PFSK-1 (cell line): ENCODE results near the gene XRRA1.

Source experiments
- FOXP2 ChIP-seq: optimal IDR thresholded peaks from 2 replicates; pipeline ENCODE3; 2011; ENCODE audit warnings: borderline replicate concordance, control low read depth, inconsistent platforms; ENCODE audit not compliant: insufficient read depth; ENCODE audit errors: extremely low read length, extremely low read depth
- POLR2AphosphoS5 ChIP-seq: IDR thresholded peaks from 2 replicates; pipeline ENCODE4 v1.6.1; 2012; ENCODE audit warnings: low read depth, mild to moderate bottlenecking, control low read depth, low read length, moderate library complexity
- REST ChIP-seq, 2 experiments: IDR thresholded peaks; 2 replicates each; pipeline versions ENCODE4 v1.6.1 to v1.8.0; 2011 to 2012; ENCODE audit warnings: low read depth in 2 of 2, low read length in 2 of 2, control low read depth in 1 of 2, inconsistent platforms in 1 of 2, mild to moderate bottlenecking in 1 of 2, moderate library complexity in 1 of 2; ENCODE audit not compliant: insufficient read depth in 1 of 2
- SIN3A ChIP-seq: IDR thresholded peaks from 2 replicates; pipeline ENCODE4 v1.6.1; 2012; ENCODE audit warnings: mild to moderate bottlenecking, low read length, moderate library complexity, borderline replicate concordance; ENCODE audit not compliant: insufficient read depth
- TAF1 ChIP-seq: IDR thresholded peaks from 2 replicates; pipeline ENCODE4 v1.6.1; 2012; ENCODE audit warnings: low read length, control low read depth, borderline replicate concordance; ENCODE audit not compliant: insufficient read depth

The XRRA1 gene

GRCh38 chr11:74842967-74843366 is 105.9 kb downstream of the XRRA1 start:
- no peak for TF ChIP-seq POLR2AphosphoS5
- no peak for TF ChIP-seq REST (IDR thresholded peaks at IDR 0.05; ENCODE audit: insufficient read depth in 1 of 2, low read depth in 2 of 2, low read length in 2 of 2)
- no peak for TF ChIP-seq FOXP2
- TF ChIP-seq SIN3A, result no peak
- no peak for TF ChIP-seq TAF1

GRCh38 chr11:74840486-74840885 is 108.4 kb downstream of the XRRA1 start:
- no peak for TF ChIP-seq TAF1
- TF ChIP-seq POLR2AphosphoS5, result no peak
- TF ChIP-seq REST (IDR thresholded peaks at IDR 0.05; ENCODE audit: insufficient read depth in 1 of 2, low read depth in 2 of 2, low read length in 2 of 2), result no peak
- TF ChIP-seq SIN3A, result no peak
- no peak for TF ChIP-seq FOXP2

GRCh38 chr11:74839971-74840370 is 108.9 kb downstream of the XRRA1 start:
- TF ChIP-seq POLR2AphosphoS5, result no peak
- no peak for TF ChIP-seq SIN3A
- no peak for TF ChIP-seq TAF1
- TF ChIP-seq FOXP2, result no peak
- no peak for TF ChIP-seq REST (IDR thresholded peaks at IDR 0.05; ENCODE audit: insufficient read depth in 1 of 2, low read depth in 2 of 2, low read length in 2 of 2)

GRCh38 chr11:74839446-74839845 is 109.4 kb downstream of the XRRA1 start:
- TF ChIP-seq TAF1 (no peak), FOXP2 (no peak)

- TF ChIP-seq FOXP2 (no peak), SIN3A (no peak), TAF1 (no peak), POLR2AphosphoS5 (no peak), REST (IDR thresholded peaks at IDR 0.05; ENCODE audit: insufficient read depth in 1 of 2, low read depth in 2 of 2, low read length in 2 of 2) (no peak)
Observed at GRCh38 chr11:74838188-74838587, 110.7 kb downstream of the XRRA1 start.
